ENCODE results near the gene ZNF778.

- TF ChIP-seq REST (tag by site-specific recombination; IDR thresholded peaks at IDR 0.05) (no peak), SALL2 (tag by site-specific recombination; IDR thresholded peaks at IDR 0.05; ENCODE audit: borderline replicate concordance) (no peak), PATZ1 (tag by site-specific recombination; IDR thresholded peaks at IDR 0.05) (no peak), ZNF274 (IDR thresholded peaks at IDR 0.05; ENCODE audit: low read length) (no peak), ZNF274 (tag by site-specific recombination; IDR thresholded peaks at IDR 0.05; ENCODE audit: borderline replicate concordance) (no peak), CTCF (tag by site-specific recombination; IDR thresholded peaks at IDR 0.05) (no peak), ZNF621 (tag by site-specific recombination; IDR thresholded peaks at IDR 0.05) (no peak), ZNF398 (tag by site-specific recombination; IDR thresholded peaks at IDR 0.05) (no peak), ZBTB10 (tag by site-specific recombination; IDR thresholded peaks at IDR 0.05) (no peak), ZNF544 (tag by site-specific recombination; IDR thresholded peaks at IDR 0.05) (no peak), BCL11A (tag by site-specific recombination; IDR thresholded peaks at IDR 0.05; ENCODE audit: low read depth) (no peak)
Observed at GRCh38 chr16:89200850-89201411, 16.6 kb upstream of the ZNF778 start.
